GM12878 (cell line): Measurements from ENCODE around the gene GPC3. TPM values are rescaled to one million over a fixed set of nuclear protein-coding genes. Genes with fewer than 3 reads are reported as not detected.

ENCODE experiments used
- ATAC-seq: fragments of 200-7000 bp; cut with Tn5 transposase; 3 replicates; pipeline ENCODE4 v1.9.1; 2020; ENCODE audit warnings: mild to moderate bottlenecking, moderate library complexity
- BruUV-seq: library from RNA; stranded (reverse); fragments of 400-500 nt; replicated peaks from 2 replicates; lab custom pipeline; 2021; lab: Mats Ljungman, UMichigan
- CTCF ChIA-PET: fragments of 300-600 bp; sonication (Branson Sonifier 250); formaldehyde crosslinking; extraction: SDS; loops from one replicate; lab custom pipeline; 2021; ENCODE audit warnings: inconsistent platforms; lab: Yijun Ruan, JAX
- POLR2A ChIA-PET: fragments of 350-600 bp; formaldehyde crosslinking; extraction: SDS; loops from one replicate; lab custom pipeline; 2021; ENCODE audit warnings: inconsistent platforms; lab: Charles Lee
- RAD21 ChIA-PET: fragments of 300-600 bp; sonication (Branson Sonifier 250); formaldehyde crosslinking; loops from one replicate; lab custom pipeline; 2023; ENCODE audit warnings: antibody characterized with exemption; ENCODE audit not compliant: unreplicated experiment; lab: Charles Lee
- SMC1A ChIA-PET: fragments of 300-600 bp; sonication (Branson Sonifier 250); formaldehyde crosslinking; loops from one replicate; lab custom pipeline; 2023; ENCODE audit not compliant: unreplicated experiment, uncharacterized antibody; lab: Charles Lee
- DNase-seq: peaks from one replicate; pipeline ENCODE4 v3.0.0-alpha.2; 2011; ENCODE audit warnings: low read depth, low spot score
- FAIRE-seq: peaks from 3 replicates; lab custom pipeline; 2011; peaks lifted over from hg19 to GRCh38; lab: Jason Lieb, UNC
- H2AFZ ChIP-seq: 2 replicates; pipeline ENCODE4 v1.6.0; 2011; ENCODE audit warnings: low read depth, low read length, control low read depth; ENCODE audit not compliant: control insufficient read depth
- H3K27ac ChIP-seq: 2 replicates; pipeline ENCODE4 v1.5.1; 2011; ENCODE audit warnings: control low read depth; ENCODE audit not compliant: control insufficient read depth, insufficient read depth
- H3K27me3 ChIP-seq, 2 experiments: replicated peaks in 1 of 2; 2 replicates each; pipeline versions ENCODE4 v1.6.0 to v1.6.1; 2011; ENCODE audit warnings: low read length in 1 of 2; ENCODE audit not compliant: control insufficient read depth in 2 of 2, insufficient read depth in 2 of 2
- H3K36me3 ChIP-seq, 2 experiments: 2 replicates each; pipeline ENCODE4 v1.5.1; 2011; ENCODE audit warnings: low read length in 1 of 2; ENCODE audit not compliant: control insufficient read depth in 2 of 2, insufficient read depth in 2 of 2
- H3K4me1 ChIP-seq: 2 replicates; pipeline ENCODE4 v1.6.1; 2011; ENCODE audit warnings: mild to moderate bottlenecking, low read length, moderate library complexity, mixed read lengths; ENCODE audit not compliant: control insufficient read depth, insufficient read depth
- H3K4me2 ChIP-seq: 2 replicates; pipeline ENCODE4 v1.6.0; 2011; ENCODE audit warnings: control low read depth; ENCODE audit not compliant: control insufficient read depth, insufficient read depth
- H3K4me3 ChIP-seq: fragments of 200-600 bp; sonication (generic); 2 replicates; pipeline ENCODE4 v1.5.1; 2016
- H3K79me2 ChIP-seq: 2 replicates; pipeline ENCODE4 v1.6.0; 2011; ENCODE audit warnings: low read length; ENCODE audit not compliant: control insufficient read depth, insufficient read depth
- H3K9ac ChIP-seq: 2 replicates; pipeline ENCODE4 v1.8.0; 2011; ENCODE audit warnings: low read length, control low read depth, mixed read lengths; ENCODE audit not compliant: control insufficient read depth, insufficient read depth
- H3K9me3 ChIP-seq: replicated peaks from 3 replicates; pipeline ENCODE4 v1.5.1; 2011; ENCODE audit warnings: mild to moderate bottlenecking, low read length; ENCODE audit not compliant: control insufficient read depth, insufficient read depth
- H4K20me1 ChIP-seq: 2 replicates; pipeline ENCODE4 v1.6.0; 2011; ENCODE audit not compliant: control insufficient read depth, insufficient read depth
- ATF7 ChIP-seq: fragments of 450-650 bp; IDR thresholded peaks from 2 replicates; pipeline ENCODE4 v1.6.1; 2016; ENCODE audit warnings: low read depth, mild to moderate bottlenecking
- EZH2 ChIP-seq: IDR thresholded peaks from 2 replicates; pipeline ENCODE4 v1.6.1; 2012; ENCODE audit warnings: low read depth, mild to moderate bottlenecking, control low read depth, inconsistent platforms, low read length, borderline replicate concordance; ENCODE audit not compliant: control insufficient read depth
- HDAC6 ChIP-seq: fragments of 200-600 bp; sonication (generic); IDR thresholded peaks from one replicate; pipeline ENCODE4 v1.8.0; 2017; ENCODE audit warnings: antibody characterized with exemption; ENCODE audit not compliant: unreplicated experiment
- HSF1 ChIP-seq: fragments of 150-350 bp; IDR thresholded peaks from 2 replicates; pipeline ENCODE4 v1.6.1; 2014; ENCODE audit warnings: mild to moderate bottlenecking, low read depth, low read length
- MAX ChIP-seq: IDR thresholded peaks from 2 replicates; pipeline ENCODE4 v1.6.1; 2012; ENCODE audit warnings: low read depth, low read length, improper control_type of control experiment
- MXI1 ChIP-seq: fragments of 150-350 bp; IDR thresholded peaks from 2 replicates; pipeline ENCODE4 v1.6.1; 2011; ENCODE audit warnings: low read depth, mild to moderate bottlenecking, inconsistent platforms, low read length, improper control_type of control experiment
- NR2C2 ChIP-seq: IDR thresholded peaks from 2 replicates; pipeline ENCODE4 v1.6.1; 2011; ENCODE audit warnings: borderline replicate concordance, low read depth; ENCODE audit not compliant: control insufficient read depth, insufficient read length
- PAX5 ChIP-seq: IDR thresholded peaks from 2 replicates; pipeline ENCODE4 v1.6.1; 2011; ENCODE audit warnings: low read depth, low read length, borderline replicate concordance
- PBX3 ChIP-seq: IDR thresholded peaks from 2 replicates; pipeline ENCODE4 v1.6.1; 2011; ENCODE audit warnings: mild to moderate bottlenecking, low read depth, low read length, moderate library complexity; ENCODE audit not compliant: insufficient replicate concordance
- POLR2AphosphoS2 ChIP-seq: IDR thresholded peaks from 2 replicates; pipeline ENCODE4 v1.6.1; 2011; ENCODE audit warnings: low read depth, mild to moderate bottlenecking, low read length, improper control_type of control experiment, moderate library complexity
- POLR2AphosphoS5 ChIP-seq: IDR thresholded peaks from 2 replicates; pipeline ENCODE4 v1.6.1; 2011; ENCODE audit warnings: mild to moderate bottlenecking, low read length, inconsistent platforms
- RAD21 ChIP-seq: IDR thresholded peaks from 2 replicates; pipeline ENCODE4 v1.6.1; 2011; ENCODE audit warnings: mild to moderate bottlenecking, low read depth, low read length, moderate library complexity; ENCODE audit not compliant: insufficient read depth
- SMARCA5 ChIP-seq: fragments of 450-650 bp; IDR thresholded peaks from 2 replicates; pipeline ENCODE4 v1.6.1; 2017; ENCODE audit warnings: mild to moderate bottlenecking
- TBL1XR1 ChIP-seq: IDR thresholded peaks from 2 replicates; pipeline ENCODE4 v1.6.1; 2012; ENCODE audit warnings: low read depth, low read length, improper control_type of control experiment
- TCF3 ChIP-seq: IDR thresholded peaks from 2 replicates; pipeline ENCODE4 v1.6.1; 2012; ENCODE audit warnings: low read depth, mild to moderate bottlenecking, low read length, borderline replicate concordance; ENCODE audit not compliant: insufficient read depth
- YBX1 ChIP-seq: fragments of 450-650 bp; IDR thresholded peaks from 2 replicates; pipeline ENCODE4 v1.6.1; 2016; ENCODE audit warnings: antibody characterized with exemption
- WGBS: methylation state at CpG from one replicate; pipeline ENCODE4 v1.1.6; 2016; ENCODE audit warnings: low lambda C conversion rate; ENCODE audit not compliant: insufficient replicate concordance, insufficient coverage; ENCODE audit errors: missing lambda C conversion rate; 5-methylcytosine and 5-hydroxymethylcytosine counted together
- in situ Hi-C: fragments of 300-500 bp; cut with MboI; formaldehyde crosslinking; loops from 9 replicates; pipeline ENCODE4 v1.14.3; 2018; ENCODE audit warnings: mixed read lengths
- intact Hi-C: fragments of 100-400 bp; cut with micrococcal nuclease; formaldehyde crosslinking; loops from one replicate; pipeline ENCODE4 v1.14.2; 2022; ENCODE audit not compliant: unreplicated experiment
- polyA plus RNA-seq, 11 experiments: library from polyadenylated mRNA; depleted of rRNA in 4 of 11; unstranded in 6 of 11; stranded (reverse) in 5 of 11; fragments of >200 nt; fragmentation: Nextera tagmentation in 4 of 11; fragmentation: Illumina TruSeq in 1 of 11; extraction: Ambion mirVana in 4 of 11; extraction: Trizol in 1 of 11; gene quantifications; 1 replicate in 1 of 11; 2 replicates in 10 of 11; pipeline versions ENCODE4 v1.2.1 to v1.2.3, GENCODE V29; 2011 to 2016; ENCODE audit warnings: inconsistent platforms in 2 of 11, missing spikeins in 2 of 11, low read depth in 1 of 11
- total RNA-seq, 4 experiments: library from RNA; depleted of rRNA in 3 of 4; stranded (reverse); fragments of >200 nt in 3 of 4; fragmentation: Illumina TruSeq in 1 of 4; extraction: Trizol in 1 of 4; gene quantifications; 2 replicates each; pipeline versions ENCODE4 v1.2.1 to v1.2.3, GENCODE V29; 2013 to 2021

GPC3 gene
- total and polyA plus RNA-seq, 10 of the 15 experiments (the other 5 are each of a cell fraction or from before 2014, with no cell fraction given), result 0.09 to 0.82 TPM; not detected in 8

DNA sequence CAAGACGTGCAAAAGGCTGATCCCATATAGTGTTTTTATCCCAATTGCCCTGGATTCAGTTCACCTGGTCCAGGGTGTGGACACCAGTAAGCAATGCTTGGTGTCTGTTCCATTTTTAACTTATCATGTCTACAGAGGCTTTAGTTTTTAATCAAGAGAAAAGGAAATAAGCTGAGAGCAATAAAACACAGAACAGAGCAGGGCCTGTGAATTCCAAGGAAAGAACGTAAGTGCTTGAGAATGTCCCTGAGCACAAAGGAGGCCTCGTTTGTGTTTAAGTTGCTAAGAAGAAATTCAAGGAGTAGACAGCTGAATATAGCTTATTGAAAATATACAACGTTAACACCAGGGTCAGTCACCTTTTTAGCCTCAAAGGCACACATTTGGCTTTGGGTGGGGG is 191.3 kb downstream of the GPC3 start:
- CTCF ChIA-PET, result interaction anchor here (0.8 to 4.2 kb wide), 10 partner anchors 9 to 602 kb away, joined by 3 to 77 read pairs (median 6); no protein-coding TSS in a partner anchor
- FAIRE-seq, result no peak
- POLR2A ChIA-PET, result interaction anchor here (0.5 to 0.6 kb wide), 2 partner anchors 120 to 993 kb away, joined by 3 read pairs; no protein-coding TSS in a partner anchor

DNA sequence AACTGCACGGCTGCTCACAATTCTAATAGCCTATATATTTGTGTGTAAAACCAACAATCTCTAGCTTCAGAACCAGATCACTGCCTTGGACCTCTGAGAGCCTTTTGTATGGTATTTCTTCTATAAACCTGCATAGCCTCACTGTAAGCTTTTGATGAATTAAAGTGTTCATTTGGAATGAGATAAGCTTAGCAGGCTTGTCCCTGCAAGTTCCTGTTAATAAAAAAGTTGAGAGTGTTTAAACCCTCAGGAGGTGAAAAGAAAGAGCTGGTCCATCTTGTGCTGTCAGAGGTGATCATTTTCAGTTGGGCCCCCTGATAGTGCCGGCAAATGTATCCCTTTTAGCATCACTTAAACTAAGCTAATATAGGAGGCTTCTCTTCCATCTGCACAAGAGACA is 191.8 kb downstream of the GPC3 start:
- H3K27me3 ChIP-seq, result no peaks in the 10 kb centered on the region
- H3K4me2 ChIP-seq, result no peak overlapping the region
- WGBS, result 43% methylated on average over 2 of the region's 2 CpGs
- no peak overlapping the region for H3K4me3 ChIP-seq
- no TSS peak for BruUV-seq
- DNase-seq (no peak), ATAC-seq (no peak), FAIRE-seq (no peak)
- ChIA-PET SMC1A (interaction anchor here (0.9 to 2.7 kb wide), 5 partner anchors 13 to 459 kb away, joined by 3 to 34 read pairs (median 6); no protein-coding TSS in a partner anchor), CTCF (interaction anchor here (0.8 to 4.2 kb wide), 12 partner anchors 8 to 602 kb away, joined by 3 to 77 read pairs (median 6); no protein-coding TSS in a partner anchor), POLR2A (interaction anchor here (0.5 to 0.6 kb wide), 2 partner anchors 120 to 993 kb away, joined by 3 read pairs; no protein-coding TSS in a partner anchor), RAD21 (interaction anchor here (1.2 to 3.9 kb wide), 2 partner anchors 128 to 351 kb away, joined by 3 to 29 read pairs; no protein-coding TSS in a partner anchor)
- H3K4me1 ChIP-seq, result no peaks in the 10 kb centered on the region
- no peaks in the 10 kb centered on the region for H4K20me1 ChIP-seq
- H3K36me3 ChIP-seq, result no peaks in the 10 kb centered on the region
- H3K9ac ChIP-seq, result no peak overlapping the region
- no peaks in the 10 kb centered on the region for H3K79me2 ChIP-seq
- no peak overlapping the region for H3K27ac ChIP-seq
- H3K9me3 ChIP-seq, result no peaks in the 10 kb centered on the region
- no peak overlapping the region for H2AFZ ChIP-seq
- in situ Hi-C loops (no loop called here), intact Hi-C loops (loop anchor here (2.0 kb wide), 2 partner anchors 351 to 461 kb away; no protein-coding TSS in a partner anchor)
- TF ChIP-seq MXI1 (no peak), PBX3 (no peak), MAX (no peak), TCF3 (no peak), TBL1XR1 (no peak), HDAC6 (no peak), HSF1 (no peak), ATF7 (no peak), EZH2 (no peak)

More for the DNA sequence above, 191.3 kb downstream of the GPC3 start:
- Histone ChIP-seq H3K4me2 (no peak overlapping the region), H3K9ac (no peak overlapping the region), H3K4me1 (no peaks in the 10 kb centered on the region), H3K79me2 (no peaks in the 10 kb centered on the region)
- in situ Hi-C loops, result no loop called here
- RAD21 ChIA-PET, result interaction anchor here (1.2 to 3.9 kb wide), 2 partner anchors 127 to 350 kb away, joined by 3 to 29 read pairs; no protein-coding TSS in a partner anchor
- no peak for DNase-seq
- TF ChIP-seq SMARCA5, result no peak
- TF ChIP-seq TCF3, result no peak
- TF ChIP-seq YBX1, result no peak
- TF ChIP-seq POLR2AphosphoS5, result no peak
- TF ChIP-seq NR2C2, result no peak
- TF ChIP-seq PAX5, result no peak
- TF ChIP-seq POLR2AphosphoS2, result no peak
- no peak for TF ChIP-seq RAD21
- TF ChIP-seq, all 136 proteins: peak for 0
- Histone ChIP-seq H3K27me3 (no peaks in the 10 kb centered on the region), H4K20me1 (no peaks in the 10 kb centered on the region), H3K27ac (no peak overlapping the region), H3K4me3 (no peak overlapping the region), H2AFZ (no peak overlapping the region), H3K36me3 (no peaks in the 10 kb centered on the region), H3K9me3 (no peaks in the 10 kb centered on the region)
- intact Hi-C loops, result no loop called here
- SMC1A ChIA-PET, result interaction anchor here (0.9 to 2.7 kb wide), 4 partner anchors 127 to 458 kb away, joined by 3 to 34 read pairs (median 7); no protein-coding TSS in a partner anchor
- no TSS peak for BruUV-seq
- 33% methylated on average over 4 of the region's 4 CpGs for WGBS
- no peak for ATAC-seq
